Esophagus squamous epithelium (tissue), 5 donors: Measurements from ENCODE around the gene TPSB2. TPM values are rescaled to one million over a fixed set of nuclear protein-coding genes. Genes with fewer than 3 reads are reported as not detected.

Experiments
- DNase-seq: peaks from one replicate; lab custom pipeline; 2025; lab: John Stamatoyannopoulos, UW
- H3K27ac ChIP-seq, 4 donors: fragments of 200-600 bp; sonication (generic); one replicate each; pipeline ENCODE4 v1.5.1; 2016 to 2019; ENCODE audit warnings: mild to moderate bottlenecking in 1 of 4
- H3K27me3 ChIP-seq, 4 donors: fragments of 200-600 bp; sonication (generic); 1 replicate in 3 of 4; 2 replicates in 1 of 4; pipeline versions ENCODE4 v1.5.1 to v1.6.0; 2017 to 2021; ENCODE audit warnings: antibody characterized with exemption in 1 of 4
- H3K36me3 ChIP-seq, 3 donors: fragments of 200-600 bp; sonication (generic); one replicate each; pipeline ENCODE4 v1.5.1; 2016 to 2019
- H3K4me1 ChIP-seq, 3 donors: fragments of 200-600 bp; sonication (generic); one replicate each; pipeline ENCODE4 v1.5.1; 2017 to 2019
- H3K4me3 ChIP-seq, 4 donors: fragments of 200-600 bp; sonication (generic); 1 replicate in 3 of 4; 2 replicates in 1 of 4; pipeline ENCODE4 v1.5.1; 2016 to 2019; ENCODE audit warnings: mild to moderate bottlenecking in 2 of 4, moderate library complexity in 1 of 4
- H3K9me3 ChIP-seq, 3 donors: fragments of 200-600 bp; sonication (generic); one replicate each; pipeline ENCODE4 v1.5.1; 2016 to 2019
- CTCF ChIP-seq, 6 experiments: fragments of 450-650 bp in 4 of 6; fragments of 200-600 bp in 2 of 6; sonication (generic) in 2 of 6; IDR thresholded peaks; one replicate each; pipeline ENCODE4 v1.5.1; 2016 to 2019; ENCODE audit warnings: antibody characterized with exemption in 6 of 6, mild to moderate bottlenecking in 4 of 6, moderate library complexity in 4 of 6
- POLR2A ChIP-seq, 4 donors: fragments of 450-650 bp; IDR thresholded peaks; one replicate each; pipeline ENCODE4 v1.6.1; 2017; ENCODE audit warnings: antibody characterized with exemption in 4 of 4, mild to moderate bottlenecking in 4 of 4, moderate library complexity in 3 of 4
- WGBS, 2 donors: methylation state at CpG; one replicate each; pipeline ENCODE4 v1.1.5; 2018; 5-methylcytosine and 5-hydroxymethylcytosine counted together
- intact Hi-C: fragments of 100-400 bp; cut with DNase I; formaldehyde crosslinking; loops from one replicate; pipeline ENCODE4 v1.15.0; 2022
- total RNA-seq, 4 donors: library from RNA; depleted of rRNA; stranded (reverse); fragments of >200 nt; gene quantifications; one replicate each; pipeline ENCODE4 v1.1.0, GENCODE V29; 2016
- donor health status: DM: yes; HTN: yes; CAD: no.

Gene TPSB2
- total RNA-seq, 4 donors from 2014 or later = 4.0 to 537 (median 20.2) TPM

- WGBS, 2 donors = 65 to 69% methylated on average over 8 to 15 of the region's 40 CpGs
These were observed 8.1 kb downstream of the TPSB2 start for GRCh38 chr16:1221628-1222552.

GRCh38 chr16:1220841-1221627, 8.9 kb downstream of the TPSB2 start:
- TF ChIP-seq CTCF (IDR thresholded peaks at IDR 0.05) (no peak), POLR2A (IDR thresholded peaks at IDR 0.05) (no peak)
- WGBS, 2 donors = 80 to 87% methylated on average over 3 to 29 of the region's 48 CpGs
- intact Hi-C loops = no loop called here
- no peak for DNase-seq
- no peak overlapping the region for H3K27ac ChIP-seq
- no peaks in the 10 kb centered on the region for H3K4me1 ChIP-seq
- H3K9me3 ChIP-seq = no peaks in the 10 kb centered on the region
- peaks cover 0 to 20% (median 0%) of the 10 kb centered on the region in 4 donors for H3K27me3 ChIP-seq
- peaks cover 0 to 13% (median 0%) of the 10 kb centered on the region in 3 donors for H3K36me3 ChIP-seq
- no peak overlapping the region for H3K4me3 ChIP-seq

More at GRCh38 chr16:1221628-1222552, 8.1 kb downstream of the TPSB2 start:
- no peak for TF ChIP-seq CTCF (IDR thresholded peaks at IDR 0.05)
- no peak for TF ChIP-seq POLR2A (IDR thresholded peaks at IDR 0.05)
- DNase-seq = no peak
- no peak overlapping the region for H3K4me3 ChIP-seq
- intact Hi-C loops = no loop called here
- no peak overlapping the region for H3K27ac ChIP-seq
- H3K4me1 ChIP-seq = no peaks in the 10 kb centered on the region
- no peaks in the 10 kb centered on the region for H3K9me3 ChIP-seq
- H3K36me3 ChIP-seq = peaks cover 0 to 13% (median 0%) of the 10 kb centered on the region in 3 donors
- H3K27me3 ChIP-seq = peaks cover 0 to 22% (median 0%) of the 10 kb centered on the region in 4 donors

- H3K36me3 ChIP-seq = peaks cover 0 to 17% (median 0%) of the 10 kb centered on the region in 3 donors
- H3K9me3 ChIP-seq = no peaks in the 10 kb centered on the region
- H3K27me3 ChIP-seq = peaks cover 0 to 15% (median 0%) of the 10 kb centered on the region in 4 donors
- DNase-seq = no peak
- H3K4me3 ChIP-seq = no peak overlapping the region
- TF ChIP-seq CTCF (IDR thresholded peaks at IDR 0.05) (no peak), POLR2A (IDR thresholded peaks at IDR 0.05) (no peak)
- no peaks in the 10 kb centered on the region for H3K4me1 ChIP-seq
- H3K27ac ChIP-seq = no peak overlapping the region
- 80% methylated on average over 14 of the region's 55 CpGs; no CpG with 5 or more reads in 1 of the 2 donors for WGBS, 2 donors
- intact Hi-C loops = no loop called here
These were observed 9.8 kb downstream of the TPSB2 start for GRCh38 chr16:1220098-1220728.

- H3K27me3 ChIP-seq = peaks cover 0 to 7% (median 0%) of the 10 kb centered on the region in 4 donors
- no peak for DNase-seq
- no peaks in the 10 kb centered on the region for H3K4me1 ChIP-seq
- no peak for TF ChIP-seq POLR2A (IDR thresholded peaks at IDR 0.05)
- no peak for TF ChIP-seq CTCF (IDR thresholded peaks at IDR 0.05)
- H3K27ac ChIP-seq = no peak overlapping the region
- 61 to 82% methylated on average over 6 to 7 of the region's 24 CpGs for WGBS, 2 donors
- intact Hi-C loops = no loop called here
- H3K9me3 ChIP-seq = no peaks in the 10 kb centered on the region
- H3K36me3 ChIP-seq = peaks cover 0 to 28% (median 0%) of the 10 kb centered on the region in 3 donors
- H3K4me3 ChIP-seq = no peak overlapping the region
These were observed 10.9 kb downstream of the TPSB2 start for GRCh38 chr16:1218930-1219611.
